Ishikawa (cell line): ENCODE results near the gene DIP2A.

ENCODE experiments used
- CEBPB ChIP-seq: IDR thresholded peaks from 2 replicates; pipeline ENCODE4 v1.6.1; 2012
- CREB1 ChIP-seq: IDR thresholded peaks from 2 replicates; pipeline ENCODE4 v1.6.1; 2012; ENCODE audit warnings: low read depth
- EGR1 ChIP-seq: IDR thresholded peaks from 2 replicates; pipeline ENCODE4 v1.6.1; 2012
- EP300 ChIP-seq: IDR thresholded peaks from 2 replicates; pipeline ENCODE4 v1.6.1; 2012; ENCODE audit warnings: borderline replicate concordance
- FOXM1 ChIP-seq: IDR thresholded peaks from 2 replicates; pipeline ENCODE4 v1.6.1; 2012; ENCODE audit warnings: low read depth, borderline replicate concordance
- NFIC ChIP-seq: IDR thresholded peaks from 2 replicates; pipeline ENCODE4 v1.6.1; 2012
- RAD21 ChIP-seq: IDR thresholded peaks from 2 replicates; pipeline ENCODE4 v1.6.1; 2012; ENCODE audit warnings: low read depth
- TAF1 ChIP-seq: IDR thresholded peaks from 2 replicates; pipeline ENCODE4 v1.6.1; 2012; ENCODE audit warnings: low read depth, mild to moderate bottlenecking
- TCF12 ChIP-seq: IDR thresholded peaks from 2 replicates; pipeline ENCODE4 v1.6.1; 2012; ENCODE audit warnings: low read depth
- TEAD4 ChIP-seq: IDR thresholded peaks from 2 replicates; pipeline ENCODE4 v1.6.1; 2012
- YY1 ChIP-seq: IDR thresholded peaks from 2 replicates; pipeline ENCODE4 v1.6.1; 2012; ENCODE audit warnings: low read depth
- ZBTB7A ChIP-seq: IDR thresholded peaks from 2 replicates; pipeline ENCODE4 v1.6.1; 2012; ENCODE audit warnings: low read depth
- TF ChIP-seq, protein P1 (sequence below): IDR thresholded peaks from 2 replicates; pipeline ENCODE4 v1.6.1; 2012
- TF ChIP-seq, protein P2 (sequence below): IDR thresholded peaks from 2 replicates; pipeline ENCODE4 v1.6.1; 2012
- TF ChIP-seq, protein P3 (sequence below): IDR thresholded peaks from 2 replicates; pipeline ENCODE4 v1.6.1; 2012; ENCODE audit warnings: low read depth, mild to moderate bottlenecking

The DIP2A gene

DNA sequence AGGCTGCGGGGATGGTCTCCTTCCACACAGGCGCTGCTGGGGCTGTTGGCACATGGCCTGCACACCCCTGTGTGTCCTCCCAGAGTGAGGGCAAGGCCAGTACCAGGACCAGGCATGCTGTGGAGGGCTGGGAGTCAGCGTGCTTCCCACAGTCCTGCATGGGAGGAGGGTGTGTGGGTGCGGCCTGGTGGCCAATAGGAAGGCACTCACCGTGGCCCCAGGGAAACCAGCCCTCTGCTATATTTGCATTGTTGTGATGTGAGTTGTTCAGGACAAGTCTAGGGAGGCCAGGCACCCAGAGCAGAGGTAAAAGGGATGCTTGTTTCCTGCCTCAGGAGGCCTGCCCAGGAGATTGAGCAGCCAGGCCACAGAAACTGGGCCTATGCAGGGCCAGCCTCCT lies 86.7 kb downstream of the DIP2A start:
- TF ChIP-seq, protein P1, sequence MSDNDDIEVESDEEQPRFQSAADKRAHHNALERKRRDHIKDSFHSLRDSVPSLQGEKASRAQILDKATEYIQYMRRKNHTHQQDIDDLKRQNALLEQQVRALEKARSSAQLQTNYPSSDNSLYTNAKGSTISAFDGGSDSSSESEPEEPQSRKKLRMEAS, result no peak
- TF ChIP-seq EGR1 (no peak), YY1 (no peak), RAD21 (no peak), CEBPB (no peak), ZBTB7A (no peak), TAF1 (no peak), TCF12 (no peak), NFIC (no peak), FOXM1 (no peak), EP300 (no peak), CREB1 (no peak), TEAD4 (no peak)
- TF ChIP-seq, protein P2, sequence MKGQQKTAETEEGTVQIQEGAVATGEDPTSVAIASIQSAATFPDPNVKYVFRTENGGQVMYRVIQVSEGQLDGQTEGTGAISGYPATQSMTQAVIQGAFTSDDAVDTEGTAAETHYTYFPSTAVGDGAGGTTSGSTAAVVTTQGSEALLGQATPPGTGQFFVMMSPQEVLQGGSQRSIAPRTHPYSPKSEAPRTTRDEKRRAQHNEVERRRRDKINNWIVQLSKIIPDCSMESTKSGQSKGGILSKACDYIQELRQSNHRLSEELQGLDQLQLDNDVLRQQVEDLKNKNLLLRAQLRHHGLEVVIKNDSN, result no peak
- TF ChIP-seq, protein P3, sequence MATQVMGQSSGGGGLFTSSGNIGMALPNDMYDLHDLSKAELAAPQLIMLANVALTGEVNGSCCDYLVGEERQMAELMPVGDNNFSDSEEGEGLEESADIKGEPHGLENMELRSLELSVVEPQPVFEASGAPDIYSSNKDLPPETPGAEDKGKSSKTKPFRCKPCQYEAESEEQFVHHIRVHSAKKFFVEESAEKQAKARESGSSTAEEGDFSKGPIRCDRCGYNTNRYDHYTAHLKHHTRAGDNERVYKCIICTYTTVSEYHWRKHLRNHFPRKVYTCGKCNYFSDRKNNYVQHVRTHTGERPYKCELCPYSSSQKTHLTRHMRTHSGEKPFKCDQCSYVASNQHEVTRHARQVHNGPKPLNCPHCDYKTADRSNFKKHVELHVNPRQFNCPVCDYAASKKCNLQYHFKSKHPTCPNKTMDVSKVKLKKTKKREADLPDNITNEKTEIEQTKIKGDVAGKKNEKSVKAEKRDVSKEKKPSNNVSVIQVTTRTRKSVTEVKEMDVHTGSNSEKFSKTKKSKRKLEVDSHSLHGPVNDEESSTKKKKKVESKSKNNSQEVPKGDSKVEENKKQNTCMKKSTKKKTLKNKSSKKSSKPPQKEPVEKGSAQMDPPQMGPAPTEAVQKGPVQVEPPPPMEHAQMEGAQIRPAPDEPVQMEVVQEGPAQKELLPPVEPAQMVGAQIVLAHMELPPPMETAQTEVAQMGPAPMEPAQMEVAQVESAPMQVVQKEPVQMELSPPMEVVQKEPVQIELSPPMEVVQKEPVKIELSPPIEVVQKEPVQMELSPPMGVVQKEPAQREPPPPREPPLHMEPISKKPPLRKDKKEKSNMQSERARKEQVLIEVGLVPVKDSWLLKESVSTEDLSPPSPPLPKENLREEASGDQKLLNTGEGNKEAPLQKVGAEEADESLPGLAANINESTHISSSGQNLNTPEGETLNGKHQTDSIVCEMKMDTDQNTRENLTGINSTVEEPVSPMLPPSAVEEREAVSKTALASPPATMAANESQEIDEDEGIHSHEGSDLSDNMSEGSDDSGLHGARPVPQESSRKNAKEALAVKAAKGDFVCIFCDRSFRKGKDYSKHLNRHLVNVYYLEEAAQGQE, result no peak

DNA sequence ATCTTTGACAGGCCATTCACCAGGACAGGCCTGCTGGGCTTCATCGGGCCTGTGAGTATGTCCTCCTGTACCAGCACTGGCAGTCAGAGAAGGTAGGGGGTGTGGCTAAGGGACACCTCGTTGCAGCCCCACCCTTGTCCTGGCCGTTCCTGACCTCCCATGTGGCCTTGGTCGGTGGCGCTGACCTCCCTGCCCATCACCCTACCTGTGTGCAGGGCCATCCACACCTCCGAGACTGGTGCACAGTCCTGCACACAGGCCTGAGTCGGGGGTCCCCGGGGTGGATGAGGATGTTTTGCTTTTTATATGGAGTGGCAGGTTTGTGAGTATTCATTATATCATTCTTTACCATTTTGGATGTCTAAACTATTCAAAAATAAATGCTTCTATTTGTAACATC lies 87.2 kb downstream of the DIP2A start:
- TF ChIP-seq ZBTB7A (no peak), TCF12 (no peak), TEAD4 (no peak), TAF1 (no peak), EP300 (no peak), NFIC (no peak), CEBPB (no peak), CREB1 (no peak), FOXM1 (no peak), YY1 (no peak), EGR1 (no peak)
- TF ChIP-seq, protein P2, result no peak
- TF ChIP-seq, protein P3, result no peak
- TF ChIP-seq, protein P1, result no peak

DNA sequence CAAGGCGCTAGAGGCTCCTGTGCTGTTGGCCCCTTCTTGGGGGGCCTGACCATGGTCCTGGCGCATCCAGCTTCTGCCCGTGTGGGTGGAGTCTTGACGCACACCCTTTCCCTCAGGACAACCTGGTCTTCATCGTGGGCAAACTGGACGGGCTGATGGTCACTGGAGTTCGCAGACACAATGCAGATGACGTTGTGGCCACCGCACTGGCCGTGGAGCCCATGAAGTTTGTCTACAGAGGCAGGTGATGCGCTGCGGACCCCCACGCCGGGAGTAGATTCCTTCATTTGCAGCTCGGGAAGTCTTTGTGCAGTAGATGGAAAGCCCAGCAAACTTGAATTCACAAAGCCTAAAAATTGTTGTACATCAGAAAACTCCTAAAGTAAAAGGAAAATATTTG lies 88.1 kb downstream of the DIP2A start:
- no peak for TF ChIP-seq TAF1
- TF ChIP-seq, protein P2, result no peak
- TF ChIP-seq EP300, result no peak
- TF ChIP-seq FOXM1, result no peak

DNA sequence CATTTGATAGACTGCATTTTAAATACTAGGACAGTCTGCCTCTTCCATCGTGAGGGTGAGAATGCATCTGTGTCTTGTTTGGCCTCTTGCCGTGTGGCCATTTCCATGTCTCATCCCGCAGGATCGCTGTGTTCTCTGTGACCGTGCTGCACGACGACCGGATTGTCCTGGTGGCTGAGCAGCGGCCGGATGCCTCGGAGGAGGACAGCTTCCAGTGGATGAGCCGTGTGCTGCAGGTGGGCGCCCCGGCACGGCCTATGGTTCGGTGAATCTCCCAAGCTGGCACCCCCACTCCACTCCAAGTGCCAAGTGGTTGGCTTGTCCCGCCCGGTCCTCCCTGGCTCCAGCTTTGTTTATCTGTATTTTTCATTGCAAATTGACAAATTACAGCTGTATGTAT lies 91.0 kb downstream of the DIP2A start:
- TF ChIP-seq EP300, result no peak
- no peak for TF ChIP-seq NFIC
- no peak for TF ChIP-seq TEAD4
- TF ChIP-seq FOXM1, result no peak
- no peak for TF ChIP-seq CREB1
- TF ChIP-seq, protein P3, result no peak
- TF ChIP-seq CEBPB, result no peak
- TF ChIP-seq EGR1, result no peak
- no peak for TF ChIP-seq TCF12
- TF ChIP-seq, protein P1, result no peak
- no peak for TF ChIP-seq RAD21
- no peak for TF ChIP-seq TAF1
- TF ChIP-seq, protein P2, result no peak
- TF ChIP-seq YY1, result no peak
- TF ChIP-seq ZBTB7A, result no peak
